ENCODE results near the gene GPRASP2.

- TF ChIP-seq CTCF (conservative IDR thresholded peaks at IDR 0.05; ENCODE audit: low read length) (no peak), EZH2phosphoT487 (IDR thresholded peaks at IDR 0.05; ENCODE audit: borderline replicate concordance) (no peak)
These were observed 15.9 kb upstream of the GPRASP2 start for GRCh38 chrX:102696306-102696705.
